ENCODE results near the gene TECTB. TPM values are rescaled to one million over a fixed set of nuclear protein-coding genes. Genes with fewer than 3 reads are reported as not detected.

The TECTB gene
- total and polyA plus RNA-seq, 8 donors: not detected

- no peaks in the 10 kb centered on the region for H3K27me3 ChIP-seq
- FAIRE-seq (no peak), DNase-seq (peak in 2 of 6 donors; percentile 18 to 55), ATAC-seq (no peak)
- H3K4me3 ChIP-seq: no peak overlapping the region
- intact Hi-C loops (cut with DNase I): no loop called here
- TF ChIP-seq CTCF (IDR thresholded peaks at IDR 0.05): no peak
- H3K9me3 ChIP-seq: no peaks in the 10 kb centered on the region
- no peaks in the 10 kb centered on the region for H3K4me1 ChIP-seq
- 85 to 92% methylated on average over 46 of the region's 46 CpGs for WGBS, 2 donors
- no peaks in the 10 kb centered on the region for H3K36me3 ChIP-seq
- no peak overlapping the region for H3K27ac ChIP-seq
Observed at GRCh38 chr10:112349521-112350085, 66.4 kb downstream of the TECTB start.

- Histone ChIP-seq H3K4me3 (no peak overlapping the region), H3K27ac (no peak overlapping the region), H3K36me3 (no peaks in the 10 kb centered on the region), H3K27me3 (no peaks in the 10 kb centered on the region), H3K4me1 (no peaks in the 10 kb centered on the region), H3K9me3 (no peaks in the 10 kb centered on the region)
- 89 to 91% methylated on average over 8 of the region's 8 CpGs for WGBS, 2 donors
- TF ChIP-seq CTCF (IDR thresholded peaks at IDR 0.05): no peak
- FAIRE-seq (no peak), ATAC-seq (no peak), DNase-seq (no peak)
- intact Hi-C loops (cut with DNase I): no loop called here
Observed at GRCh38 chr10:112351146-112351545, 67.9 kb downstream of the TECTB start.

GRCh38 chr10:112352044-112352443 is 68.8 kb downstream of the TECTB start:
- intact Hi-C loops (cut with DNase I): no loop called here
- H3K9me3 ChIP-seq: no peaks in the 10 kb centered on the region
- 59 to 63% methylated on average over 3 of the region's 3 CpGs for WGBS, 2 donors
- no peaks in the 10 kb centered on the region for H3K4me1 ChIP-seq
- no peaks in the 10 kb centered on the region for H3K27me3 ChIP-seq
- no peak for DNase-seq
- ATAC-seq: no peak
- no peak for TF ChIP-seq CTCF (IDR thresholded peaks at IDR 0.05)
- no peak for FAIRE-seq
- no peaks in the 10 kb centered on the region for H3K36me3 ChIP-seq
- H3K4me3 ChIP-seq: no peak overlapping the region
- no peak overlapping the region for H3K27ac ChIP-seq

GRCh38 chr10:112353046-112353445 is 69.8 kb downstream of the TECTB start:
- intact Hi-C loops (cut with DNase I): no loop called here
- Histone ChIP-seq H3K27me3 (no peaks in the 10 kb centered on the region), H3K36me3 (no peaks in the 10 kb centered on the region), H3K27ac (no peak overlapping the region), H3K4me3 (no peak overlapping the region), H3K4me1 (no peaks in the 10 kb centered on the region), H3K9me3 (no peaks in the 10 kb centered on the region)
- DNase-seq: no peak
- no peak for TF ChIP-seq CTCF (IDR thresholded peaks at IDR 0.05)
- FAIRE-seq: no peak
- ATAC-seq: no peak

Small RNA genes within 50 kb of the gene (microRNA-seq; reads per million reads assigned to microRNA genes)
- gene MIR6715A: 0 reads per million in 2 donors
- 0 reads per million in 2 donors for gene MIR6715B

Other genes with a start within 250 kb of the TECTB start
- gene GPAM, start 99.6 kb upstream of the TECTB start, total RNA-seq: 10 to 100 TPM in 2 of 6 donors, 1 to 10 TPM in 4; 3.3 to 29.4 (median 4.5) TPM
- 1 to 10 TPM; 2.9 to 4.2 TPM for gene GPAM, start 99.6 kb upstream of the TECTB start, polyA plus RNA-seq
- gene ACSL5, start 90.7 kb downstream of the TECTB start, total RNA-seq: 1 to 10 TPM; 2.2 to 7.2 (median 3.7) TPM
- gene ACSL5, start 90.7 kb downstream of the TECTB start, polyA plus RNA-seq: 1 to 10 TPM; 2.4 to 5.7 TPM
- 10 to 100 TPM in 4 of 6 donors, 1 to 10 TPM in 2; 8.0 to 18.8 (median 10.9) TPM for gene ZDHHC6, start 163.5 kb downstream of the TECTB start, total RNA-seq
- gene ZDHHC6, start 163.5 kb downstream of the TECTB start, polyA plus RNA-seq: 10 to 100 TPM; 19.2 to 39.2 TPM
- 10 to 100 TPM; 10.6 to 20.2 (median 13.6) TPM for gene VTI1A, start 163.8 kb downstream of the TECTB start, total RNA-seq
- gene VTI1A, start 163.8 kb downstream of the TECTB start, polyA plus RNA-seq: 1 to 10 TPM; 7.3 to 8.7 TPM

Data from pancreas (tissue), 10 donors.